GM18505 (cell line): ENCODE measurements around the gene TDRD9.

Source experiments
- ATAC-seq: cut with Tn5 transposase; IDR thresholded peaks from one replicate; pipeline ENCODE4 v1.9.1; 2021; ENCODE audit not compliant: unreplicated experiment
- POLR2A ChIP-seq: IDR thresholded peaks from 4 replicates; pipeline ENCODE4 v1.6.1; 2011; ENCODE audit warnings: borderline replicate concordance; ENCODE audit not compliant: insufficient read depth, insufficient read length; ENCODE audit errors: extremely low read depth

The TDRD9 gene

GRCh38 chr14:103999795-104000440 lies 71.7 kb downstream of the TDRD9 start:
- ATAC-seq, result no peak
- no peak for TF ChIP-seq POLR2A

GRCh38 chr14:104001003-104001402 lies 72.7 kb downstream of the TDRD9 start:
- ATAC-seq, result no peak
- TF ChIP-seq POLR2A, result no peak

- ATAC-seq, result no peak
- TF ChIP-seq POLR2A, result no peak
These were observed 75.4 kb downstream of the TDRD9 start for GRCh38 chr14:104003616-104004015.

GRCh38 chr14:104004849-104005248 lies 76.6 kb downstream of the TDRD9 start:
- TF ChIP-seq POLR2A, result no peak
- ATAC-seq, result no peak

GRCh38 chr14:104005489-104005888 lies 77.2 kb downstream of the TDRD9 start:
- TF ChIP-seq POLR2A, result no peak

GRCh38 chr14:104007121-104007520 lies 78.9 kb downstream of the TDRD9 start:
- ATAC-seq, result no peak
- no peak for TF ChIP-seq POLR2A

More at GRCh38 chr14:104005489-104005888, 77.2 kb downstream of the TDRD9 start:
- ATAC-seq, result no peak

GRCh38 chr14:104009297-104009696 lies 81.0 kb downstream of the TDRD9 start:
- no peak for ATAC-seq
- no peak for TF ChIP-seq POLR2A

GRCh38 chr14:104011824-104012517 lies 83.7 kb downstream of the TDRD9 start:
- ATAC-seq, result no peak
- no peak for TF ChIP-seq POLR2A

GRCh38 chr14:104014764-104015163 lies 86.5 kb downstream of the TDRD9 start:
- TF ChIP-seq POLR2A, result no peak
- no peak for ATAC-seq

- no peak for ATAC-seq
These were observed 88.8 kb downstream of the TDRD9 start for GRCh38 chr14:104016873-104017650.

GRCh38 chr14:104019029-104019428 lies 90.8 kb downstream of the TDRD9 start:
- ATAC-seq, result no peak
- TF ChIP-seq POLR2A, result no peak

More at GRCh38 chr14:104016873-104017650, 88.8 kb downstream of the TDRD9 start:
- TF ChIP-seq POLR2A, result no peak

GRCh38 chr14:104019806-104020205 lies 91.5 kb downstream of the TDRD9 start:
- ATAC-seq, result no peak
- no peak for TF ChIP-seq POLR2A

- TF ChIP-seq POLR2A, result no peak
- ATAC-seq, result no peak
These were observed 92.2 kb downstream of the TDRD9 start for GRCh38 chr14:104020471-104020870.
